ENCODE results near the gene SRRD.
"Not testable (repeated sequence)": the region's sequence is repeated elsewhere in the genome, so short reads cannot be mapped to it uniquely, and the experiment has no call there.

Gene SRRD

GRCh38 chr22:26512149-26512793, 28.6 kb downstream of the SRRD start, which contains the start of gene TFIP11:
TSS of gene TFIP11 (minus strand) at chr22:26512473. CDS start at chr22:26510272, 2,201 bp downstream.
- in situ Hi-C loops (cut with HindIII; ENCODE audit: low sequenced_read_pairs) = no loop called here

GRCh38 chr22:26513838-26514237, 30.2 kb downstream of the SRRD start:
- in situ Hi-C loops (cut with HindIII; ENCODE audit: low sequenced_read_pairs) = no loop called here

GRCh38 chr22:26514419-26515161, 30.9 kb downstream of the SRRD start:
- in situ Hi-C loops (cut with HindIII; ENCODE audit: low sequenced_read_pairs) = no loop called here

- in situ Hi-C loops (cut with HindIII; ENCODE audit: low sequenced_read_pairs) = no loop called here
Observed at GRCh38 chr22:26515931-26516330, 32.3 kb downstream of the SRRD start.

- in situ Hi-C loops (cut with HindIII; ENCODE audit: low sequenced_read_pairs) = no loop called here
Observed at GRCh38 chr22:26516503-26516902, 32.8 kb downstream of the SRRD start.

- in situ Hi-C loops (cut with HindIII; ENCODE audit: low sequenced_read_pairs) = no loop called here
Observed at GRCh38 chr22:26517429-26517828, 33.8 kb downstream of the SRRD start.

GRCh38 chr22:26522012-26522411, 38.3 kb downstream of the SRRD start:
- in situ Hi-C loops (cut with HindIII; ENCODE audit: low sequenced_read_pairs) = no loop called here

- in situ Hi-C loops (cut with HindIII; ENCODE audit: low sequenced_read_pairs) = no loop called here
Observed at GRCh38 chr22:26522592-26522991, 38.9 kb downstream of the SRRD start.

- in situ Hi-C loops (cut with HindIII; ENCODE audit: low sequenced_read_pairs) = no loop called here
Observed at GRCh38 chr22:26524870-26525269, 41.2 kb downstream of the SRRD start.

- in situ Hi-C loops (cut with HindIII; ENCODE audit: low sequenced_read_pairs) = no loop called here
Observed at GRCh38 chr22:26525946-26526564, 42.4 kb downstream of the SRRD start.

- in situ Hi-C loops (cut with HindIII; ENCODE audit: low sequenced_read_pairs) = no loop called here
Observed at GRCh38 chr22:26527167-26527566, 43.5 kb downstream of the SRRD start.

GRCh38 chr22:26527574-26528465, 44.1 kb downstream of the SRRD start:
- in situ Hi-C loops (cut with HindIII; ENCODE audit: low sequenced_read_pairs) = no loop called here

- in situ Hi-C loops (cut with HindIII; ENCODE audit: low sequenced_read_pairs) = not testable (repeated sequence)
Observed at GRCh38 chr22:26528518-26528917, 44.8 kb downstream of the SRRD start.

- in situ Hi-C loops (cut with HindIII; ENCODE audit: low sequenced_read_pairs) = no loop called here
Observed at GRCh38 chr22:26529345-26529744, 45.7 kb downstream of the SRRD start.

- in situ Hi-C loops (cut with HindIII; ENCODE audit: low sequenced_read_pairs) = no loop called here
Observed at GRCh38 chr22:26534171-26534855, 50.6 kb downstream of the SRRD start.

GRCh38 chr22:26534874-26535602, 51.4 kb downstream of the SRRD start:
- in situ Hi-C loops (cut with HindIII; ENCODE audit: low sequenced_read_pairs) = no loop called here

- in situ Hi-C loops (cut with HindIII; ENCODE audit: low sequenced_read_pairs) = no loop called here
Observed at GRCh38 chr22:26535603-26535908, 51.9 kb downstream of the SRRD start.

- in situ Hi-C loops (cut with HindIII; ENCODE audit: low sequenced_read_pairs) = no loop called here
Observed at GRCh38 chr22:26536056-26536761, 52.5 kb downstream of the SRRD start.

- in situ Hi-C loops (cut with HindIII; ENCODE audit: low sequenced_read_pairs) = no loop called here
Observed at GRCh38 chr22:26536762-26537134, 53.1 kb downstream of the SRRD start.

Data from endothelial cell of hepatic sinusoid (primary cell).